Measurements from ENCODE around the gene PTN. TPM values are rescaled to one million over a fixed set of nuclear protein-coding genes. Genes with fewer than 3 reads are reported as not detected.
A peak's percentile ranks its signal among the peaks of the same experiment; 100 is the strongest.

PTN gene
- total RNA-seq, 1 donor from 2014 or later = 207 TPM

GRCh38 chr7:137366995-137367394 is 23.5 kb upstream of the PTN start:
- no peaks in the 10 kb centered on the region for H3K36me3 Mint-ChIP-seq
- Histone ChIP-seq H2AFZ (replicated peaks) (no peak overlapping the region), H3K27me3 (no peaks in the 10 kb centered on the region)

GRCh38 chr7:137363683-137364082 is 20.1 kb upstream of the PTN start:
- H3K9ac ChIP-seq = no peak overlapping the region
- no peak for TF ChIP-seq EZH2phosphoT487 (IDR thresholded peaks at IDR 0.05)
- no peaks in the 10 kb centered on the region for H3K79me2 ChIP-seq (ENCODE audit: low read depth)
- H3K9me3 ChIP-seq (ENCODE audit: low read depth) = peaks cover 31% of the 10 kb centered on the region
- H4K20me1 ChIP-seq (ENCODE audit: low read depth) = no peaks in the 10 kb centered on the region
- H3K27me3 ChIP-seq = no peaks in the 10 kb centered on the region
- H3K27me3 Mint-ChIP-seq (ENCODE audit: insufficient read depth, low read depth) = no peaks in the 10 kb centered on the region
- H3K4me2 ChIP-seq = no peak overlapping the region
- no peaks in the 10 kb centered on the region for H3K4me1 Mint-ChIP-seq
- H3F3A ChIP-seq (ENCODE audit: low read depth) = no peaks in the 10 kb centered on the region
- no peak overlapping the region for H3K27ac Mint-ChIP-seq
- no peaks in the 10 kb centered on the region for H3K36me3 ChIP-seq
- H3K9me3 Mint-ChIP-seq = peaks cover 75% of the 10 kb centered on the region
- H3K4me3 ChIP-seq = no peak overlapping the region
- no peak for DNase-seq (ENCODE audit: low spot score)
- no peak overlapping the region for H2AFZ ChIP-seq (replicated peaks)
- no peaks in the 10 kb centered on the region for H3K4me1 ChIP-seq
- peaks cover 3% of the 10 kb centered on the region for H3K36me3 Mint-ChIP-seq
- H3K27ac ChIP-seq = no peak overlapping the region
- H3K4me3 Mint-ChIP-seq = no peak overlapping the region

More at GRCh38 chr7:137366995-137367394, 23.5 kb upstream of the PTN start:
- H3K4me1 Mint-ChIP-seq = no peaks in the 10 kb centered on the region
- peaks cover 8% of the 10 kb centered on the region for H3K9me3 ChIP-seq (ENCODE audit: low read depth)
- H3K27ac Mint-ChIP-seq = no peak overlapping the region
- TF ChIP-seq, protein P1, sequence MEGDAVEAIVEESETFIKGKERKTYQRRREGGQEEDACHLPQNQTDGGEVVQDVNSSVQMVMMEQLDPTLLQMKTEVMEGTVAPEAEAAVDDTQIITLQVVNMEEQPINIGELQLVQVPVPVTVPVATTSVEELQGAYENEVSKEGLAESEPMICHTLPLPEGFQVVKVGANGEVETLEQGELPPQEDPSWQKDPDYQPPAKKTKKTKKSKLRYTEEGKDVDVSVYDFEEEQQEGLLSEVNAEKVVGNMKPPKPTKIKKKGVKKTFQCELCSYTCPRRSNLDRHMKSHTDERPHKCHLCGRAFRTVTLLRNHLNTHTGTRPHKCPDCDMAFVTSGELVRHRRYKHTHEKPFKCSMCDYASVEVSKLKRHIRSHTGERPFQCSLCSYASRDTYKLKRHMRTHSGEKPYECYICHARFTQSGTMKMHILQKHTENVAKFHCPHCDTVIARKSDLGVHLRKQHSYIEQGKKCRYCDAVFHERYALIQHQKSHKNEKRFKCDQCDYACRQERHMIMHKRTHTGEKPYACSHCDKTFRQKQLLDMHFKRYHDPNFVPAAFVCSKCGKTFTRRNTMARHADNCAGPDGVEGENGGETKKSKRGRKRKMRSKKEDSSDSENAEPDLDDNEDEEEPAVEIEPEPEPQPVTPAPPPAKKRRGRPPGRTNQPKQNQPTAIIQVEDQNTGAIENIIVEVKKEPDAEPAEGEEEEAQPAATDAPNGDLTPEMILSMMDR (IDR thresholded peaks at IDR 0.05) = no peak
- TF ChIP-seq EZH2 (IDR thresholded peaks at IDR 0.05) (no peak), EZH2phosphoT487 (IDR thresholded peaks at IDR 0.05) (no peak)
- H3K27ac ChIP-seq = no peak overlapping the region
- H3K4me2 ChIP-seq = no peak overlapping the region
- no peaks in the 10 kb centered on the region for H3K27me3 Mint-ChIP-seq (ENCODE audit: insufficient read depth, low read depth)
- no peaks in the 10 kb centered on the region for H3F3A ChIP-seq (ENCODE audit: low read depth)
- H3K4me3 ChIP-seq = no peak overlapping the region
- no peaks in the 10 kb centered on the region for H3K4me1 ChIP-seq
- H3K9ac ChIP-seq = no peak overlapping the region
- H3K79me2 ChIP-seq (ENCODE audit: low read depth) = no peaks in the 10 kb centered on the region
- DNase-seq (ENCODE audit: low spot score) = no peak
- H3K4me3 Mint-ChIP-seq = no peak overlapping the region
- peaks cover 51% of the 10 kb centered on the region for H3K9me3 Mint-ChIP-seq
- H4K20me1 ChIP-seq (ENCODE audit: low read depth) = no peaks in the 10 kb centered on the region
- no peaks in the 10 kb centered on the region for H3K36me3 ChIP-seq

DNA sequence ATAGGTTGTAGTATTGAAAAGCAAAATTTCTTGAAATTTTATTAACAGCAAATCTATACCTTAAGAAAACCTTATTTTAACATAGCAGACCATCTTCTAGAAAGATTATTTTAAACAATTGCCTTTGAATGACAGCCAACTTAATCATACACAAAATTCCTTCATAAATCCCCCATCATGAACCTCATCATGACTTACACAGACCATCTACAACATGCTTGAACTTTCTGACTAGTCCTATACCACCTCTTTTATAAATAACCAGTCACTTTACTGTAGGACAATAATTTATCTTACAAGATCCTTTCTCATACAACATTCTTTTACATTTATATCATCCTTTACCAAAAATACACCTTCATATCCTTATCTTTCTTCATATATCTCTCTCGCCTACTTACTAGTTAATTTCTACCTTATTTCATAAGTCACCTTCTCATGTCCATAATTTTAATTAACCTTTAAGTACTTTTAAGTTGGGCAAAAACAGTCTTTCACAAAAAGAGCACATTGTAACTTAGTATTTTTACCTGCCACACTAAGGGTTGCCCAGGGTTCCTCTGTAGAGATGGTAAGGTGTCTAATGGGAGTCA is 16.6 kb upstream of the PTN start:
- no peaks in the 10 kb centered on the region for H3K79me2 ChIP-seq (ENCODE audit: low read depth)
- H3K4me1 ChIP-seq = no peaks in the 10 kb centered on the region
- H2AFZ ChIP-seq (replicated peaks) = no peak overlapping the region
- H3K9me3 ChIP-seq (ENCODE audit: low read depth) = peaks cover 34% of the 10 kb centered on the region
- TF ChIP-seq EZH2phosphoT487 (IDR thresholded peaks at IDR 0.05) (no peak), EZH2 (IDR thresholded peaks at IDR 0.05) (no peak)
- TF ChIP-seq, protein P1 (IDR thresholded peaks at IDR 0.05) = no peak
- H3K27ac ChIP-seq = no peak overlapping the region
- H4K20me1 ChIP-seq (ENCODE audit: low read depth) = no peaks in the 10 kb centered on the region
- Mint-ChIP-seq H3K27ac (no peak overlapping the region), H3K27me3 (ENCODE audit: insufficient read depth, low read depth) (no peaks in the 10 kb centered on the region), H3K4me3 (no peak overlapping the region), H3K4me1 (no peaks in the 10 kb centered on the region), H3K36me3 (peaks cover 6% of the 10 kb centered on the region), H3K9me3 (peaks cover 76% of the 10 kb centered on the region)
- no peak overlapping the region for H3K4me3 ChIP-seq
- DNase-seq (ENCODE audit: low spot score) = peak; percentile 42
- H3K9ac ChIP-seq = no peak overlapping the region
- H3K36me3 ChIP-seq = no peaks in the 10 kb centered on the region
- no peaks in the 10 kb centered on the region for H3F3A ChIP-seq (ENCODE audit: low read depth)
- no peak overlapping the region for H3K4me2 ChIP-seq
- H3K27me3 ChIP-seq = no peaks in the 10 kb centered on the region

DNA sequence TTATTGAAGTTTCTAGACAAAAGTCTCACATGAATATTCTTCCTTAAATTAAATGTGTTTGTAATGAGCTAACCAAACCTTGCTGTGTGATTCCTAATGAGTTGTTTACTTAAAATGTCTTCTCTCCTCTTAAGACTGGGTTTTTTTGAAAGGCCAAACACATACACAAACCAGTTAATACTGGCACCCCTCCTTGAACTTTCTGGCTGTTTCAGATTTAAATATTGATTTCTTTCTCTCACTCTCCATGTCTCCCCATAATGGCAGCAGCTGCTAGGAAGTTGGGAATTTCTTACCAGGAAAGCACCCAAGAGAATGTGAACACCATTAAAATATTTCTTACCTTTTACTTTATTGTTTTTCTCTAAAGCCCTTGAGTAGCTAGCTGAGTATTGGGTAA is 11.4 kb upstream of the PTN start:
- H3K9ac ChIP-seq = no peak overlapping the region
- H3K27me3 ChIP-seq = no peaks in the 10 kb centered on the region
- Mint-ChIP-seq H3K4me3 (no peak overlapping the region), H3K4me1 (no peaks in the 10 kb centered on the region), H3K36me3 (peaks cover 4% of the 10 kb centered on the region), H3K9me3 (peaks cover 47% of the 10 kb centered on the region), H3K27ac (no peak overlapping the region), H3K27me3 (ENCODE audit: insufficient read depth, low read depth) (no peaks in the 10 kb centered on the region)
- H3K79me2 ChIP-seq (ENCODE audit: low read depth) = no peaks in the 10 kb centered on the region
- no peak overlapping the region for H2AFZ ChIP-seq (replicated peaks)
- no peaks in the 10 kb centered on the region for H4K20me1 ChIP-seq (ENCODE audit: low read depth)
- no peak overlapping the region for H3K4me3 ChIP-seq
- H3K36me3 ChIP-seq = no peaks in the 10 kb centered on the region
- H3K9me3 ChIP-seq (ENCODE audit: low read depth) = peaks cover 23% of the 10 kb centered on the region
- TF ChIP-seq EZH2phosphoT487 (IDR thresholded peaks at IDR 0.05) = no peak
- TF ChIP-seq EZH2 (IDR thresholded peaks at IDR 0.05) = no peak
- TF ChIP-seq, protein P1 (IDR thresholded peaks at IDR 0.05) = no peak
- no peak overlapping the region for H3K4me2 ChIP-seq
- no peaks in the 10 kb centered on the region for H3F3A ChIP-seq (ENCODE audit: low read depth)
- no peak overlapping the region for H3K27ac ChIP-seq
- DNase-seq (ENCODE audit: low spot score) = no peak
- H3K4me1 ChIP-seq = no peaks in the 10 kb centered on the region
